HEK293 (cell line): Measurements from ENCODE around the gene BAIAP2.
A peak's percentile ranks its signal among the peaks of the same experiment; 100 is the strongest.

Experiments used
- CTCF ChIA-PET: fragments of 350-600 bp; formaldehyde crosslinking; extraction: SDS; loops from one replicate; lab custom pipeline; 2021; ENCODE audit warnings: antibody characterized with exemption; lab: Yijun Ruan, JAX
- POLR2A ChIA-PET: fragments of 300-600 bp; formaldehyde crosslinking; extraction: SDS; loops from one replicate; lab custom pipeline; 2020; ENCODE audit warnings: antibody characterized with exemption, inconsistent platforms; lab: Yijun Ruan, JAX
- H3K27ac ChIP-seq: fragments of 200-500 bp; sonication (Bioruptor generic); 2 replicates; pipeline ENCODE4 v1.5.1; 2014; ENCODE audit warnings: low read depth, low read length, control low read depth, inconsistent platforms; ENCODE audit errors: extremely low read depth
- H3K36me3 ChIP-seq, 2 experiments: fragments of 200-500 bp in 1 of 2; sonication (Bioruptor generic) in 1 of 2; 1 replicate in 1 of 2; 2 replicates in 1 of 2; pipeline ENCODE4 v1.5.1; 2014 to 2017; ENCODE audit warnings: inconsistent platforms in 2 of 2, low read length in 2 of 2; ENCODE audit not compliant: control insufficient read depth in 2 of 2, insufficient read depth in 1 of 2
- H3K4me1 ChIP-seq: fragments of 200-500 bp; sonication (Bioruptor generic); 2 replicates; pipeline ENCODE4 v1.5.1; 2014; ENCODE audit warnings: mild to moderate bottlenecking, low read length, inconsistent platforms; ENCODE audit not compliant: control insufficient read depth, insufficient read depth
- H3K4me3 ChIP-seq: 2 replicates; pipeline ENCODE4 v1.5.1; 2011; ENCODE audit warnings: low read depth, mild to moderate bottlenecking, control low read depth, low read length, moderate library complexity
- H3K9me3 ChIP-seq: fragments of 200-500 bp; sonication (Bioruptor generic); 2 replicates; pipeline ENCODE4 v1.5.1; 2014; ENCODE audit warnings: low read depth, low read length, inconsistent platforms; ENCODE audit not compliant: control insufficient read depth, insufficient read depth
- GLIS1 ChIP-seq: fragments of 450-650 bp; formaldehyde crosslinking; IDR thresholded peaks from 2 replicates; pipeline ENCODE4 v1.5.1; 2016; ENCODE audit warnings: missing biosample characterization, missing genetic modification characterization
- GLIS2 ChIP-seq: fragments of 450-650 bp; formaldehyde crosslinking; IDR thresholded peaks from 2 replicates; pipeline ENCODE4 v1.5.1; 2016; ENCODE audit warnings: missing biosample characterization, missing genetic modification characterization
- KLF10 ChIP-seq: fragments of 450-650 bp; IDR thresholded peaks from 2 replicates; pipeline ENCODE4 v1.5.1; 2018; ENCODE audit warnings: missing biosample characterization, mild to moderate bottlenecking, missing genetic modification characterization
- KLF7 ChIP-seq: fragments of 450-650 bp; formaldehyde crosslinking; IDR thresholded peaks from 2 replicates; pipeline ENCODE4 v1.5.1; 2016; ENCODE audit warnings: missing biosample characterization, missing genetic modification characterization, borderline replicate concordance
- PRDM4 ChIP-seq: fragments of 450-650 bp; formaldehyde crosslinking; IDR thresholded peaks from 2 replicates; pipeline ENCODE4 v1.5.1; 2017; ENCODE audit warnings: missing biosample characterization, missing genetic modification characterization
- RBAK ChIP-seq: fragments of 450-650 bp; formaldehyde crosslinking; IDR thresholded peaks from 2 replicates; pipeline ENCODE4 v1.5.1; 2016; ENCODE audit warnings: missing biosample characterization, missing genetic modification characterization
- SP7 ChIP-seq: fragments of 450-650 bp; formaldehyde crosslinking; IDR thresholded peaks from 2 replicates; pipeline ENCODE4 v1.5.1; 2016; ENCODE audit warnings: missing biosample characterization, missing genetic modification characterization
- TRIM28 ChIP-seq: IDR thresholded peaks from 2 replicates; pipeline ENCODE4 v1.6.1; 2011; ENCODE audit warnings: low read length, control low read depth, borderline replicate concordance
- ZBTB10 ChIP-seq: fragments of 450-650 bp; formaldehyde crosslinking; IDR thresholded peaks from 2 replicates; pipeline ENCODE4 v1.5.1; 2016; ENCODE audit warnings: missing biosample characterization, missing genetic modification characterization
- ZBTB48 ChIP-seq: fragments of 450-650 bp; formaldehyde crosslinking; IDR thresholded peaks from 2 replicates; pipeline ENCODE4 v1.5.1; 2016; ENCODE audit warnings: missing biosample characterization, missing genetic modification characterization
- ZIC2 ChIP-seq: fragments of 450-650 bp; formaldehyde crosslinking; IDR thresholded peaks from 2 replicates; pipeline ENCODE4 v1.5.1; 2016; ENCODE audit warnings: missing biosample characterization, missing genetic modification characterization
- ZNF112 ChIP-seq: fragments of 450-650 bp; formaldehyde crosslinking; IDR thresholded peaks from 2 replicates; pipeline ENCODE4 v1.5.0; 2017; ENCODE audit warnings: missing biosample characterization, missing genetic modification characterization
- ZNF114 ChIP-seq: fragments of 450-650 bp; formaldehyde crosslinking; IDR thresholded peaks from 2 replicates; pipeline ENCODE4 v1.5.0; 2017; ENCODE audit warnings: missing biosample characterization, missing genetic modification characterization
- ZNF140 ChIP-seq: fragments of 450-650 bp; formaldehyde crosslinking; IDR thresholded peaks from 2 replicates; pipeline ENCODE4 v1.5.1; 2016; ENCODE audit warnings: missing biosample characterization, missing genetic modification characterization
- ZNF174 ChIP-seq: fragments of 450-650 bp; formaldehyde crosslinking; IDR thresholded peaks from 2 replicates; pipeline ENCODE4 v1.5.0; 2017; ENCODE audit warnings: missing biosample characterization, mild to moderate bottlenecking, missing genetic modification characterization
- ZNF18 ChIP-seq: fragments of 450-650 bp; formaldehyde crosslinking; IDR thresholded peaks from 2 replicates; pipeline ENCODE4 v1.5.1; 2016; ENCODE audit warnings: missing biosample characterization, missing genetic modification characterization
- ZNF398 ChIP-seq: fragments of 450-650 bp; formaldehyde crosslinking; IDR thresholded peaks from 2 replicates; pipeline ENCODE4 v1.5.1; 2017; ENCODE audit warnings: missing biosample characterization, missing genetic modification characterization
- ZNF426 ChIP-seq: fragments of 450-650 bp; formaldehyde crosslinking; IDR thresholded peaks from 2 replicates; pipeline ENCODE4 v1.5.1; 2017; ENCODE audit warnings: missing biosample characterization, missing genetic modification characterization, mild to moderate bottlenecking, inconsistent platforms, moderate library complexity
- ZNF548 ChIP-seq: fragments of 450-650 bp; formaldehyde crosslinking; IDR thresholded peaks from 2 replicates; pipeline ENCODE4 v1.5.1; 2016; ENCODE audit warnings: missing biosample characterization, missing genetic modification characterization
- ZNF623 ChIP-seq: fragments of 450-650 bp; formaldehyde crosslinking; IDR thresholded peaks from 2 replicates; pipeline ENCODE4 v1.5.1; 2016; ENCODE audit warnings: missing biosample characterization, missing genetic modification characterization
- TF ChIP-seq, protein P1 (sequence below): fragments of 450-650 bp; formaldehyde crosslinking; IDR thresholded peaks from 2 replicates; pipeline ENCODE4 v1.5.1; 2016; ENCODE audit warnings: missing biosample characterization, missing genetic modification characterization
- TF ChIP-seq, protein P2 (sequence below): fragments of 450-650 bp; formaldehyde crosslinking; IDR thresholded peaks from 2 replicates; pipeline ENCODE4 v1.5.1; 2016; ENCODE audit warnings: missing biosample characterization, missing genetic modification characterization

Gene BAIAP2

GRCh38 chr17:81040791-81041337 lies 5.9 kb downstream of the BAIAP2 start:
- Histone ChIP-seq H3K27ac (no peak overlapping the region), H3K4me3 (no peak overlapping the region), H3K4me1 (peaks cover 20% of the 10 kb centered on the region), H3K9me3 (no peaks in the 10 kb centered on the region), H3K36me3 (peaks cover 0 to 26% of the 10 kb centered on the region in 2 experiments; a peak in 1 of 3 replicates)
- ChIA-PET POLR2A (interaction anchor here (1.8 kb wide), 1 partner anchor 17 kb away, joined by 6 read pairs; no protein-coding TSS in a partner anchor), CTCF (interaction anchor here (0.6 to 3.5 kb wide), 10 partner anchors 9 to 389 kb away, joined by 3 to 32 read pairs (median 6); no protein-coding TSS in a partner anchor)
- no peak for TF ChIP-seq ZBTB10 (tag by site-specific recombination)
- no peak for TF ChIP-seq ZNF623 (tag by site-specific recombination)
- TF ChIP-seq ZIC2: peak; percentile 6; the same call in 1 of the 2 replicates
- TF ChIP-seq RBAK (tag by site-specific recombination): no peak
- no peak for TF ChIP-seq ZNF114 (tag by site-specific recombination)
- TF ChIP-seq, protein P1, sequence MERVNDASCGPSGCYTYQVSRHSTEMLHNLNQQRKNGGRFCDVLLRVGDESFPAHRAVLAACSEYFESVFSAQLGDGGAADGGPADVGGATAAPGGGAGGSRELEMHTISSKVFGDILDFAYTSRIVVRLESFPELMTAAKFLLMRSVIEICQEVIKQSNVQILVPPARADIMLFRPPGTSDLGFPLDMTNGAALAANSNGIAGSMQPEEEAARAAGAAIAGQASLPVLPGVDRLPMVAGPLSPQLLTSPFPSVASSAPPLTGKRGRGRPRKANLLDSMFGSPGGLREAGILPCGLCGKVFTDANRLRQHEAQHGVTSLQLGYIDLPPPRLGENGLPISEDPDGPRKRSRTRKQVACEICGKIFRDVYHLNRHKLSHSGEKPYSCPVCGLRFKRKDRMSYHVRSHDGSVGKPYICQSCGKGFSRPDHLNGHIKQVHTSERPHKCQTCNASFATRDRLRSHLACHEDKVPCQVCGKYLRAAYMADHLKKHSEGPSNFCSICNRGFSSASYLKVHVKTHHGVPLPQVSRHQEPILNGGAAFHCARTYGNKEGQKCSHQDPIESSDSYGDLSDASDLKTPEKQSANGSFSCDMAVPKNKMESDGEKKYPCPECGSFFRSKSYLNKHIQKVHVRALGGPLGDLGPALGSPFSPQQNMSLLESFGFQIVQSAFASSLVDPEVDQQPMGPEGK (tag by site-specific recombination): peak; percentile 50
- TF ChIP-seq ZBTB48: 0 out of 2 replicates have a peak, but pooled peaks have one; percentile 9
- TF ChIP-seq GLIS1 (tag by site-specific recombination): peak; percentile 58
- TF ChIP-seq, protein P2, sequence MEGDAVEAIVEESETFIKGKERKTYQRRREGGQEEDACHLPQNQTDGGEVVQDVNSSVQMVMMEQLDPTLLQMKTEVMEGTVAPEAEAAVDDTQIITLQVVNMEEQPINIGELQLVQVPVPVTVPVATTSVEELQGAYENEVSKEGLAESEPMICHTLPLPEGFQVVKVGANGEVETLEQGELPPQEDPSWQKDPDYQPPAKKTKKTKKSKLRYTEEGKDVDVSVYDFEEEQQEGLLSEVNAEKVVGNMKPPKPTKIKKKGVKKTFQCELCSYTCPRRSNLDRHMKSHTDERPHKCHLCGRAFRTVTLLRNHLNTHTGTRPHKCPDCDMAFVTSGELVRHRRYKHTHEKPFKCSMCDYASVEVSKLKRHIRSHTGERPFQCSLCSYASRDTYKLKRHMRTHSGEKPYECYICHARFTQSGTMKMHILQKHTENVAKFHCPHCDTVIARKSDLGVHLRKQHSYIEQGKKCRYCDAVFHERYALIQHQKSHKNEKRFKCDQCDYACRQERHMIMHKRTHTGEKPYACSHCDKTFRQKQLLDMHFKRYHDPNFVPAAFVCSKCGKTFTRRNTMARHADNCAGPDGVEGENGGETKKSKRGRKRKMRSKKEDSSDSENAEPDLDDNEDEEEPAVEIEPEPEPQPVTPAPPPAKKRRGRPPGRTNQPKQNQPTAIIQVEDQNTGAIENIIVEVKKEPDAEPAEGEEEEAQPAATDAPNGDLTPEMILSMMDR (tag by site-specific recombination): peak; percentile 78
- TF ChIP-seq ZNF112 (tag by site-specific recombination): no peak
- TF ChIP-seq GLIS2 (tag by site-specific recombination): peak; percentile 65; the same call in 1 of the 2 replicates
- TF ChIP-seq ZNF426 (tag by site-specific recombination): no peak

- Histone ChIP-seq H3K4me3 (no peak overlapping the region), H3K4me1 (peaks cover 20% of the 10 kb centered on the region), H3K27ac (no peak overlapping the region), H3K36me3 (peaks cover 0 to 23% of the 10 kb centered on the region in 2 experiments; a peak in 1 of 3 replicates), H3K9me3 (no peaks in the 10 kb centered on the region)
- CTCF ChIA-PET: interaction anchor here (0.6 to 1.1 kb wide), 4 partner anchors 15 to 59 kb away, joined by 3 to 8 read pairs (median 4); no protein-coding TSS in a partner anchor
- POLR2A ChIA-PET: interaction anchor here (1.3 kb wide), 1 partner anchor 11 kb away, joined by 5 read pairs; no protein-coding TSS in a partner anchor
- TF ChIP-seq KLF10 (tag by site-specific recombination) (no peak), ZNF398 (tag by site-specific recombination) (no peak), KLF7 (no peak), ZNF174 (tag by site-specific recombination) (no peak), SP7 (tag by site-specific recombination) (no peak), ZNF18 (tag by site-specific recombination) (no peak), ZNF548 (tag by site-specific recombination) (no peak), TRIM28 (no peak), PRDM4 (tag by site-specific recombination) (no peak), ZNF140 (no peak)
Measured at GRCh38 chr17:81042606-81043005, 7.7 kb downstream of the BAIAP2 start.
